PC-3 (cell line): ENCODE data around the gene KLK15.

Experiments used
- EZH2 ChIP-seq: fragments of 300-600 bp; sonication (generic); IDR thresholded peaks from one replicate; pipeline ENCODE4 v1.6.1; 2017; ENCODE audit warnings: antibody characterized with exemption, mild to moderate bottlenecking, low read length; ENCODE audit not compliant: unreplicated experiment
- TF ChIP-seq, protein P1 (sequence below): fragments of 300-600 bp; sonication (generic); conservative IDR thresholded peaks from 2 replicates; pipeline ENCODE4 v1.5.1; 2017; ENCODE audit warnings: antibody characterized with exemption, low read depth, mild to moderate bottlenecking, low read length

DNA sequence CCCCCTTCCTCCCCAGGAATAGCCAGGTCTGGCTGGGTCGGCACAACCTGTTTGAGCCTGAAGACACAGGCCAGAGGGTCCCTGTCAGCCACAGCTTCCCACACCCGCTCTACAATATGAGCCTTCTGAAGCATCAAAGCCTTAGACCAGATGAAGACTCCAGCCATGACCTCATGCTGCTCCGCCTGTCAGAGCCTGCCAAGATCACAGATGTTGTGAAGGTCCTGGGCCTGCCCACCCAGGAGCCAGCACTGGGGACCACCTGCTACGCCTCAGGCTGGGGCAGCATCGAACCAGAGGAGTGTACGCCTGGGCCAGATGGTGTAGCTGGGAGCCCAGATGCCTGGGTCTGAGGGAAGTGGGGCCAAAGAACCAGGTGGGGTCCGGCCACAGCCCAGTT lies 43.1 kb upstream of the KLK15 start:
- TF ChIP-seq, protein P1, sequence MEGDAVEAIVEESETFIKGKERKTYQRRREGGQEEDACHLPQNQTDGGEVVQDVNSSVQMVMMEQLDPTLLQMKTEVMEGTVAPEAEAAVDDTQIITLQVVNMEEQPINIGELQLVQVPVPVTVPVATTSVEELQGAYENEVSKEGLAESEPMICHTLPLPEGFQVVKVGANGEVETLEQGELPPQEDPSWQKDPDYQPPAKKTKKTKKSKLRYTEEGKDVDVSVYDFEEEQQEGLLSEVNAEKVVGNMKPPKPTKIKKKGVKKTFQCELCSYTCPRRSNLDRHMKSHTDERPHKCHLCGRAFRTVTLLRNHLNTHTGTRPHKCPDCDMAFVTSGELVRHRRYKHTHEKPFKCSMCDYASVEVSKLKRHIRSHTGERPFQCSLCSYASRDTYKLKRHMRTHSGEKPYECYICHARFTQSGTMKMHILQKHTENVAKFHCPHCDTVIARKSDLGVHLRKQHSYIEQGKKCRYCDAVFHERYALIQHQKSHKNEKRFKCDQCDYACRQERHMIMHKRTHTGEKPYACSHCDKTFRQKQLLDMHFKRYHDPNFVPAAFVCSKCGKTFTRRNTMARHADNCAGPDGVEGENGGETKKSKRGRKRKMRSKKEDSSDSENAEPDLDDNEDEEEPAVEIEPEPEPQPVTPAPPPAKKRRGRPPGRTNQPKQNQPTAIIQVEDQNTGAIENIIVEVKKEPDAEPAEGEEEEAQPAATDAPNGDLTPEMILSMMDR = no peak
- no peak for TF ChIP-seq EZH2
